ENCODE results near the gene ATE1. TPM values are rescaled to one million over a fixed set of nuclear protein-coding genes. Genes with fewer than 3 reads are reported as not detected.

ATE1 gene
- polyA plus RNA-seq, 3 donors, result 32.8 to 39.3 (median 34.6) TPM

GRCh38 chr10:121900443-121901174, 27.2 kb downstream of the ATE1 start:
- peak; percentile 63 to 86 (median 80) for DNase-seq (ENCODE audit: extremely low read depth in 1 of 11, low read depth in 9 of 11, low spot score in 4 of 11)

- DNase-seq (ENCODE audit: extremely low read depth in 1 of 11, low read depth in 9 of 11, low spot score in 4 of 11), result no peak
Measured at GRCh38 chr10:121899727-121900126, 28.1 kb downstream of the ATE1 start.

- no peak for DNase-seq (ENCODE audit: extremely low read depth in 1 of 11, low read depth in 9 of 11, low spot score in 4 of 11)
Measured at GRCh38 chr10:121891103-121891502, 36.7 kb downstream of the ATE1 start.

- no peak for DNase-seq (ENCODE audit: extremely low read depth in 1 of 11, low read depth in 9 of 11, low spot score in 4 of 11)
Measured at GRCh38 chr10:121889212-121889611, 38.6 kb downstream of the ATE1 start.

GRCh38 chr10:121886997-121887622, 40.7 kb downstream of the ATE1 start:
- peak in 10 of 11 donors; percentile 33 to 61 (median 44) for DNase-seq (ENCODE audit: extremely low read depth in 1 of 11, low read depth in 9 of 11, low spot score in 4 of 11)

GRCh38 chr10:121886181-121886580, 41.6 kb downstream of the ATE1 start:
- no peak for DNase-seq (ENCODE audit: extremely low read depth in 1 of 11, low read depth in 9 of 11, low spot score in 4 of 11)

GRCh38 chr10:121880895-121881294, 46.9 kb downstream of the ATE1 start:
- no peak for DNase-seq (ENCODE audit: extremely low read depth in 1 of 11, low read depth in 9 of 11, low spot score in 4 of 11)

- DNase-seq (ENCODE audit: extremely low read depth in 1 of 11, low read depth in 9 of 11, low spot score in 4 of 11), result no peak
Measured at GRCh38 chr10:121879476-121879875, 48.4 kb downstream of the ATE1 start.

GRCh38 chr10:121873236-121873635, 54.6 kb downstream of the ATE1 start:
- no peak for DNase-seq (ENCODE audit: extremely low read depth in 1 of 11, low read depth in 9 of 11, low spot score in 4 of 11)

- no peak for DNase-seq (ENCODE audit: extremely low read depth in 1 of 11, low read depth in 9 of 11, low spot score in 4 of 11)
Measured at GRCh38 chr10:121870413-121870812, 57.4 kb downstream of the ATE1 start.

- DNase-seq (ENCODE audit: extremely low read depth in 1 of 11, low read depth in 9 of 11, low spot score in 4 of 11), result peak in 10 of 11 donors; percentile 13 to 73 (median 46)
Measured at GRCh38 chr10:121865554-121865953, 62.3 kb downstream of the ATE1 start.

GRCh38 chr10:121864653-121865052, 63.2 kb downstream of the ATE1 start:
- no peak for DNase-seq (ENCODE audit: extremely low read depth in 1 of 11, low read depth in 9 of 11, low spot score in 4 of 11)

GRCh38 chr10:121864168-121864567, 63.7 kb downstream of the ATE1 start:
- no peak for DNase-seq (ENCODE audit: extremely low read depth in 1 of 11, low read depth in 9 of 11, low spot score in 4 of 11)

- DNase-seq (ENCODE audit: extremely low read depth in 1 of 11, low read depth in 9 of 11, low spot score in 4 of 11), result no peak
Measured at GRCh38 chr10:121862649-121863048, 65.2 kb downstream of the ATE1 start.

- no peak for DNase-seq (ENCODE audit: extremely low read depth in 1 of 11, low read depth in 9 of 11, low spot score in 4 of 11)
Measured at GRCh38 chr10:121862042-121862441, 65.8 kb downstream of the ATE1 start.

- DNase-seq (ENCODE audit: extremely low read depth in 1 of 11, low read depth in 9 of 11, low spot score in 4 of 11), result peak in 2 of 11 donors; percentile 8 to 12
Measured at GRCh38 chr10:121860810-121861209, 67.0 kb downstream of the ATE1 start.

GRCh38 chr10:121854809-121855445, 72.9 kb downstream of the ATE1 start:
- DNase-seq (ENCODE audit: extremely low read depth in 1 of 11, low read depth in 9 of 11, low spot score in 4 of 11), result no peak

- no peak for DNase-seq (ENCODE audit: extremely low read depth in 1 of 11, low read depth in 9 of 11, low spot score in 4 of 11)
Measured at GRCh38 chr10:121853950-121854349, 73.9 kb downstream of the ATE1 start.

- DNase-seq (ENCODE audit: extremely low read depth in 1 of 11, low read depth in 9 of 11, low spot score in 4 of 11), result peak in 4 of 11 donors; percentile 6 to 20 (median 10)
Measured at GRCh38 chr10:121851786-121852185, 76.0 kb downstream of the ATE1 start.

GRCh38 chr10:121848082-121848481, 79.7 kb downstream of the ATE1 start:
- no peak for DNase-seq (ENCODE audit: extremely low read depth in 1 of 11, low read depth in 9 of 11, low spot score in 4 of 11)

Data from renal cortex interstitium (tissue), 11 donors.